Keratinocyte (primary cell): ENCODE measurements around the gene PARL.

ENCODE experiments used
- EZH2 ChIP-seq: IDR thresholded peaks from one replicate; pipeline ENCODE4 v1.6.1; 2012; ENCODE audit warnings: inconsistent platforms, mild to moderate bottlenecking, low read length, moderate library complexity
- TF ChIP-seq, protein P1 (sequence below), 3 experiments: IDR thresholded peaks in 1 of 3; conservative IDR thresholded peaks in 1 of 3; optimal IDR thresholded peaks in 1 of 3; 2 replicates in 2 of 3; 3 replicates in 1 of 3; pipeline versions ENCODE3 to v1.5.1; 2011; ENCODE audit warnings: low read length in 3 of 3, mild to moderate bottlenecking in 3 of 3, moderate library complexity in 2 of 3, control low read depth in 1 of 3, inconsistent platforms in 1 of 3; ENCODE audit not compliant: insufficient read depth in 2 of 3; ENCODE audit errors: extremely low read depth in 1 of 3

DNA sequence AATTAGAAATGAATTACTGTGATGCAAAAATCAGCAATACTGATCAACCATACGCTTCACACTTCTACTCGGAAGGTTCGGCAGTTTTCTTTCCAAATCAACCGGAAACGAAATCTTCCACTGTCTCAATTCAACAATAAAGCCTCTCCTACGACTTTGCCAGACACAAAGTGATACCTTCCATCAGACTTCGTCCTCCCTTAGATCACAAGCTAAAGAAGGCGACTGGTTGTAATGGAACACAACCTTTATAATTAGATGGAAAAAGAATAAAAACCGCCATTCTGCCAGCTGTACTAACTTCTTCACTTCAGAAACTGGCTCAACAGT, 618 bp downstream of the PARL start:
- TF ChIP-seq, protein P1, sequence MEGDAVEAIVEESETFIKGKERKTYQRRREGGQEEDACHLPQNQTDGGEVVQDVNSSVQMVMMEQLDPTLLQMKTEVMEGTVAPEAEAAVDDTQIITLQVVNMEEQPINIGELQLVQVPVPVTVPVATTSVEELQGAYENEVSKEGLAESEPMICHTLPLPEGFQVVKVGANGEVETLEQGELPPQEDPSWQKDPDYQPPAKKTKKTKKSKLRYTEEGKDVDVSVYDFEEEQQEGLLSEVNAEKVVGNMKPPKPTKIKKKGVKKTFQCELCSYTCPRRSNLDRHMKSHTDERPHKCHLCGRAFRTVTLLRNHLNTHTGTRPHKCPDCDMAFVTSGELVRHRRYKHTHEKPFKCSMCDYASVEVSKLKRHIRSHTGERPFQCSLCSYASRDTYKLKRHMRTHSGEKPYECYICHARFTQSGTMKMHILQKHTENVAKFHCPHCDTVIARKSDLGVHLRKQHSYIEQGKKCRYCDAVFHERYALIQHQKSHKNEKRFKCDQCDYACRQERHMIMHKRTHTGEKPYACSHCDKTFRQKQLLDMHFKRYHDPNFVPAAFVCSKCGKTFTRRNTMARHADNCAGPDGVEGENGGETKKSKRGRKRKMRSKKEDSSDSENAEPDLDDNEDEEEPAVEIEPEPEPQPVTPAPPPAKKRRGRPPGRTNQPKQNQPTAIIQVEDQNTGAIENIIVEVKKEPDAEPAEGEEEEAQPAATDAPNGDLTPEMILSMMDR (optimal IDR thresholded peaks at IDR 0.05 in 1 of 3, IDR thresholded peaks at IDR 0.05 in 1 of 3, conservative IDR thresholded peaks at IDR 0.05 in 1 of 3; ENCODE audit: extremely low read depth in 1 of 3, insufficient read depth in 2 of 3, low read length in 3 of 3): no peak
- no peak for TF ChIP-seq EZH2
